IPS-11a (cell line): Measurements from ENCODE around the gene ARFGAP3.

ENCODE experiments used
- H3K4me3 ChIP-seq: one replicate; pipeline ENCODE4 v1.5.1; 2013; ENCODE audit warnings: low read depth, low read length, control low read depth

Gene ARFGAP3, protein sequence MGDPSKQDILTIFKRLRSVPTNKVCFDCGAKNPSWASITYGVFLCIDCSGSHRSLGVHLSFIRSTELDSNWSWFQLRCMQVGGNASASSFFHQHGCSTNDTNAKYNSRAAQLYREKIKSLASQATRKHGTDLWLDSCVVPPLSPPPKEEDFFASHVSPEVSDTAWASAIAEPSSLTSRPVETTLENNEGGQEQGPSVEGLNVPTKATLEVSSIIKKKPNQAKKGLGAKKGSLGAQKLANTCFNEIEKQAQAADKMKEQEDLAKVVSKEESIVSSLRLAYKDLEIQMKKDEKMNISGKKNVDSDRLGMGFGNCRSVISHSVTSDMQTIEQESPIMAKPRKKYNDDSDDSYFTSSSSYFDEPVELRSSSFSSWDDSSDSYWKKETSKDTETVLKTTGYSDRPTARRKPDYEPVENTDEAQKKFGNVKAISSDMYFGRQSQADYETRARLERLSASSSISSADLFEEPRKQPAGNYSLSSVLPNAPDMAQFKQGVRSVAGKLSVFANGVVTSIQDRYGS

DNA sequence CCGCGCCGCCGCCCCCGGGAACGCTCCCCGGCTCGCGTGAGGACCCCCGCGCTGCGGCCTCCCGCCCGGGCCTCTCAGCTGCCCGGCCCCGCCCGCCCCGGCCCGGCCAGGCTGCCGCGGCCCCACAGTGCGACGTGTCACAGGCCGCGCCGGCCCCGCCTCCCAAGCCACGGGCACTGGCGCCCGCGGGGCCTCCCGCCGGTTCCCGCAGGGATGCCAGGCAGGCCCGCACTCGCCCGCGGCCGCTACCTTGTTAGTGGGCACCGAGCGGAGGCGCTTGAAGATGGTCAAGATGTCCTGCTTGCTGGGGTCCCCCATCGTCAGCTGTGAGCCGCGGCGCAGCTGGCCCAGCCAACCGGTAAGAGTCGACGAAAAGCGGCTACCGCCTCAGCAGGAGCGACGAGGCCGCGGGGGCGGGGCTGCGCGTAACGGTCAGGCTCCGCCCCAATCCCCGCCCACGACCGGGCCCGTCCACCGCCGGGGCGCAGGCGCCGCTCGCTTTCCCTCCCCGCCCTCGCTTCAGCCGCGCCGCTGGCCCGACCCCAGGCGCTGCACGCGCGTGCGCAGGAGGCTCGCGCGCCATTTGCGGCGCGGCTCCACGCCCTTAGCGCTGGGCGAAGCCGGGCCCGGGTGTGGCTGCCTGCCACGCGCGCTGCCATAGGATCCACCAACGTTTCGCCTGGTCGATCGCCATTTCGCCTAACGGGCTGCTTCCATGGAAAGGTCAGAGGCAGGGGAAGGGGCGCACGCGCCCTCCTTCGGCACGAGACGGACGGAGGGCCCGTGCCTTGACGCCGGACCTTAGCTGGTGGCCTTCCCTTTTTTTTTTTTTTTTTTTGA lies at the start of gene ARFGAP3:
Gene ARFGAP3 (minus strand): TSS at position 409 of the 840 bp plus-strand sequence. CDS start 91 bp downstream, at position 318.
- peak within 1 kb of the TSS; percentile 60 for H3K4me3 ChIP-seq

DNA sequence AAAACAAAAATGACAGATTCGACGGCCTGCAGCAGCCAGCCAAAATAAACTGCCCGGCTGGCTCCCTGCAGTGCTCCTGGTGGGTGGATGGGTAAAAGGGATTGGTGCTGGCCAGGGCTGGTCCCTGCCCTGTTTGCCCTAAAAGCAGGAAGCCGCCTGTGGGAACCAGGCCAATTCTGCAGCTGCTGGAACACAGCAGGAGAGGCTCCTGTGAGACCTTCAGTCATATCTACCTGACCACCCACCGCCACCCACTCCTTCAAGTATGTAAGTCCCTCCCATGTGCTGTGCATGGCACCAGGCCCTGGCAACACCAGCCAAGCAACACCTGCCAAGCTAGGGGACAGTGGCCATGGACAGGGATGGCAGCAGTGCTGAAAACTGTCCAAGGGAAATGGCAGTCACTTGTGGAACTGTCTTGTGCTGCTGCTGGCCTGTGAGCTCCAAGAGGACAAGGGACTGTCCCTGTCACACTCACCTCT lies 48.7 kb upstream of the ARFGAP3 start:
- no peak overlapping the region for H3K4me3 ChIP-seq

DNA sequence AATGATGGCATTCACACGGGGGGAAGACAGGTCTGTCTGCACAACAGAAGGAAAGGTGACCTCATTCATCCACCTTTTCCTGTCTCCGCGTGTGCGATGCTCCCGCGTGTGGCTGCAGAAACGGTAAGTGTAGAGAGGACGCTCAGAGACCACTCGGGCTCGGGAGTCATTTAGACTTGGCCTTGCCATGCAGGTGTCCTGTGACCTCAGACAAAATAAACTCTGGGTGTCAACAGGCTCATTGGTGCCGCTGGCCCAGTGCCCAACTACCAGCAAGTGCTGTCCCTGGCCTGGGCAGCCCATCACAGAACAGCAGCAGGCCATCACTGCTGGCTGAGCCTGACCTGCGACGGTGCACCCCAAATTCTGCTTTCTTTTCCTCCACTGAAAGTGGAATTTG lies 48.1 kb upstream of the ARFGAP3 start:
- H3K4me3 ChIP-seq, result no peak overlapping the region

DNA sequence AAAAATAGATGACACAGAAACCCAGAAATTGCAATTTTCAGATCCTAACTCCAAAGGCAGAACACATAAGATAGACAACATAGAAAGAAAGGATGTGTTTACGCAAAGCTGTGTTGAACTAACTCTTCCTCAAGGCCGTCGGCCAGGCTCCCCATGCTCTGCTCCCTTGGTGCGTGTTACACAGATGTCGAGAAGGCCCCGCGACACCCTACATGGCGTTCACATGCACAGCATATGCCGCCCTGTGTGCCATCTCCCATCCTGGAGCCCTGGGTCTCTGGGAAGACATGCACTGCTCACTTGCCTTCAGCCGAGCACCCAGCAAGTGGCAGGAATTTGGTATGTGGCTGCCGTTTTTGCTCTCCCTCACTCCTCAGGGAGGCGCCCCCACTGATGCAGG lies 47.0 kb upstream of the ARFGAP3 start:
- no peak overlapping the region for H3K4me3 ChIP-seq

DNA sequence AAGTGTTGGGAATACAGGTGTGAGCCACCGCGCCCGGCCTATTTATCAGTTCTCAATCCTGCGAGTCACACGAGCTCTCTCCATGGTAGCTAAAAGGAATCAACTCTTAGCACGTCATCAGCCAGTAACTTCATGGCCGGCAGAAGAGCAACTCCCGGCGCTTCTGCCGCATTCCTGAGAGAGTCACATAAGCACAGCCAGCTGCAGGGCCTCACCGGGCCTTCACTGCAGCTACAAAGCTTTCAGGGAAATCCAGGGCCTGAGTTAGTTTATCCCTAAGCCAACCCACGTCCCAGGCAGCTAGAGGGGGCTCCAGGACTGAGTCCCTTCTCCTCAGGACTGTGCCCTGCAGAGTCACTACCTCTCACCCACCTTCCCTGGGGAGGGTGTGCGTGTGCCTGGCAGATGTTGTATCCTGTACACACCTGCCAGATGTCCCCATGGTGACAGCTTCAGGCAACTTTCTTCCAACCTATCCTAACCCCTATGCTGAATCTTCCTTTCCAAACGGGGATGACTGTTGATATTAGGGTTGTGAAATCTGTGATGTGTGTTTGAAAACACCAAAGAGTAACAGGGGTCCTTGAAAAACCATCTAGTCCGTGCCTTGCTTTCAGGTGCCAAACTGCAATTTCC lies 45.9 kb upstream of the ARFGAP3 start:
- H3K4me3 ChIP-seq, result no peak overlapping the region

DNA sequence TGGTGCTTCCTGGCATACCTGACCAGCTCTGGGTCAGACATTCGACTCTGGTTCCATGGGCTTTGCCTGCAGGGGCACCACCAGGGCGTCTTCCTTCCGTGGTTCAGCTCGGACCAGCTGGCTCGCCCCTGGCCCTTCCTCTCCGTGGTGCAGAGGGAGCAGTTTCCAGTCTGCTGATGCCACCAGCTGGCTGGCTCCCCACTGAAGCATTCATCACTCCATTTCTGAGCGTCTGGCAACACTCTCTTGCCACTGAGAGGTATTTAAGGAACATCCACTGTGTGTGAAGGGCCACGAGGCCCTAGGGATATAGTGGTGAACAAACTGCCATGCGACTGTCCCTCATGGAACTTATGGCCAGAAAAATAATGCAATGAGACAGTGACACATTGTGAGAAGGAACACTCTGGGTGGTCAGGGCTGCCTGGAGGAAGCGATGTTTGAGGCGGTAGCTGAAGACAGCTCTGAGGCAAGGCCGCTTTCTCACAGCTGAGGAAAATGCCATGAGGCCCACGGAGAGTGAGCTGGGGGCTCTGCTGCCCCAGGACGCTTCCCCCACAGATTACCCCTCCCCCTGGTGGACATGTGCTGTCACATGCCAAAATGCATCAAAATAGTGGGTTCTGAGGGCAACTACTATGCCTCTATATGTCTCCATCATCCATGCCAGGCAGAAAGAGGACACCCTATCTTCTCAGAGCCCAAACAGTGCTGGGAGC lies 44.9 kb upstream of the ARFGAP3 start:
- no peak overlapping the region for H3K4me3 ChIP-seq

DNA sequence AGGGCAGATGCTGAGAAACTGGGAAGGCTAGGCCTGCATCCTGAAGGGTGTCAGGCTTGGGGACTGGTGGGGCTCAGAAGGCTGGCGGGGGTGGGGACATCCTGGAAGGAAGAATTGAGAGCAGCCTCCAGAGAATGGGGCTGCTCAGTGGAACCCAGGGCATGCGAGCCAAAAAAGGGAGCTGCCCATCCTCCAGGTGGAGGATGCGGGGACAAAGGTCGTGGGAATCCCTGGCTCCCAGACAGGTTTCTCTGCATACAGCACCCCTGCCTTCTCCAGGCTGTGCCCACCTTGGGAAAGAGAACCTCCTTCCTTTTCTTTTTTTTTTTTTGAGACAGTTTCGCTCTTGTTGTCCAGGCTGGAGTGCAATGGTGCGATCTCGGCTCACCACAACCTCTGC lies 40.9 kb upstream of the ARFGAP3 start:
- no peak overlapping the region for H3K4me3 ChIP-seq

DNA sequence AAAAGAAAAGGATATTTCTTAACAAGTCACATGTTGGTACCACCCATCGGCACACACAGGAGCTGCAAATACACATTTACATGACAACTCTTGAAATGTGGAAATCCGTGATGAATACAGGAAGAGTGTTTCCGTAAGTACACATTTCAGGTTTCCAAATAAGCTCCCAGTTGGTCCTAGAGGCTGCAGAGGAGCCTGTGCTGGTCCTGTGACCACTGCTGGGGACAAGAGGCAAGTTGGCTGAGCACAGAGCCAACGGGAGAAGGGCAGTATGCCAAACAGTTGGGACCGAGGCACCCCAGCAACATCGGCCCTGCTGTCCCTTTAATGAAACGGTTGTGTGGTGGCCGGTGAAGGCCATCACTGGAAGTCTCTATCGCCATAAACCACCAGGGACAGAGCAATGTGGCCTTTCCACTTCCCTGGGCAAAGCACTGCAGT lies 38.5 kb upstream of the ARFGAP3 start:
- no peak overlapping the region for H3K4me3 ChIP-seq

DNA sequence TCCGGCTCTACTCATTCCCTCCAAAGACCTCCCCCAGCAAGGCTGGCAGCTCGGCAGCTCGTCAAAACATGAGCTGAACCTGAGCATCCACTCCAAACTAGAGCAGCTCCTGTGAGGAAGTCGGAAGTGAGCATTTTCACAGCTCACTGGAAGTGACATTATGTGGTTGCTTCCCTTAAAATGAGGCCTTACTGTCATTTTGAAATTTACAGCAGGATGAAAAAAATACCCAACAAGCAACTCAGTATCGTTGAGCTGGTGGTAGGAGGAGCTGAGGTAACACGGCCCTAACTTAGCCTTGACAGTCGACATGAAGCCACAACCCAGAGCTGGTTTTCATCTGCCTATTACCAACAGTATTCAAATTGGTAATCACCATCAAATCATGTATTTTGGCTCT lies 38.0 kb upstream of the ARFGAP3 start:
- no peak overlapping the region for H3K4me3 ChIP-seq

DNA sequence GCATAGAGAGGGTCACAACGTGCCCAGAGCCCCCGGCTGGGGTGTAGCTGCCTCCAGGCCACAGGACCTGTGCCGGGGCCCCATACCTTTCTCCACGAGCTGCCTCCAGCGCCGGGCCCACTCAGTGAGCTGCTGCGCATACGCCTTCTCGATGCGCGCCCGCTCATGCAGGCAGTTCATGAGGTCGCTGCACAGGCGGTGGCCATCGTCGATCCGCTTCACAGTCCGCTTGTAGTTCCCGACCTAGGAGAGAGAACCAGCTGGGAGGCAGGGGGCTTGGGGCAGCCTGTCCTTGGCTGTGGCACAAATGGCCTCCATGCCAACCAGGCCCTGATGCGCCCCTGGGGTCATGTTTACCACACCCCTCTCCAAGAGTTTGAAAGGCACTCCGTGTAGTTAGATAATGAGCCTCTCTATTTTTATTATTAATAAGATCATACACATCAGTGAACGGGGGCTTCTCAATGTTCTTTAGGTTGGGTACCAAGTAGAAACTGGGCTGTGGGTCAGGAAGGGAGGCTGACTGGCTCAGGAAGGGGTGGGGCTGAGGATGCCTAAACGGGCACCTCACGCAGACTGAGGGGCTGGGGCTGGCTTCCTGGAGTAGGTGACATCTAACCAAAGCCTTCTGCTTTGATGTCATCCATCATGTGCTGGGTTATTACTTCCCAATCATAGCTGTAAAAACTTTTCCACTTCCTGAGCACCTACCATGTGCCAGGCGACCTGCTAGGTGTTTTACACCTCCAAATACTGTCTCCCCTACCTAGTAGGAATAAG lies 36.5 kb upstream of the ARFGAP3 start:
- no peak overlapping the region for H3K4me3 ChIP-seq

DNA sequence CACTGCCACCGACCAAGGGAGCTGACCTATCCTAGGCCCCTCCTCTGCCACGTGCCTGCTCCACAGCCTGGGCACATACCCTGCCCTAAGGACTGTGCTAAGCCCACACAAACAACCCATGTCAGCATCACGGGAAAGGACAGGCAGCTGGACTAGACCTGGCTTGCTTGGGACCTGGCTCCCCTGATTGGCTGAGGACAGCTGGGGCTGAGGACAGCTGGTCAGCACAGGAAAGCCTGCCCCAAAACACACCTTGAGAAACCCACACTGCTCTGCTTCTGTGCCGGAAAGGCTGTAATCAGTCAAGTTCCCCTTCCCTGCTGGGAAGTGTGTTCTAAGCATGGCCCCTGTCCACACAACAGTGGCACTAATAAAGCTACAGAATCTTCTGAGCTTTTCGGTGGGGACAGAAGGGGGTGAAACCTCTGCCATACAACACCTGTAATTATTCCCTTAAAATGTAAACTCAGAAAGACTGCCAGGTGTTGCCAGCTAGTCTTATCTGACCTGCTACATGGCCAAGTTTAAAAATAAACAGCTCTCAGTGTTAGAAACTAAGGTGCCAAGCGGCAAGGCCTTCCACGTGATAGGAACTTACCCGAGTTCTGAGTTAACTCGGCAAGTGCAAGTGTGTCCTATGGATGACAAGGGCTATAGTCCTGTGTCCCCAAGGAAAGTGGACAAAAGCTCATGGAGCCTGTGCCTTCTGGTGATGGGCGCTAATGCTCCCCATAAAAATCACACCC lies 35.7 kb upstream of the ARFGAP3 start:
- no peak overlapping the region for H3K4me3 ChIP-seq

DNA sequence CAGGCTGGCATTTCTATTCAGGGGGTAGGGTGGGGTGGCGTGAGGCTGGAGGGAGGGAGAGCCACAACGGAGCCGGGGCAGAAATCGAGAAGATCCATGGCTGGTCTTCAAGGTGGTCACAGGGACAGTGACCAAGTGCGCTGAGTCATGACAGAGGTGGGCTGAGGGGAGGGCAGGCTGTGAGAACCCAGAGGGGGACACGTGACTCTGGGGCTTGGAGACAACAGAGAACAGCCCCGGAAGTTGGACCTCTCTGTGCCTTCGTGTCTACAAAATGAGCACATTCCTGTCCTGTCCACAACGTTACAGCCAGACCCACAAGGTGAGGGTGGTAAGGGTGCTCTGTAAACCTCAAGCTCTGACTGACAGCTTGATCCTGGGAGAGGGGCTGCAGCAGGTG lies 35.1 kb upstream of the ARFGAP3 start:
- no peak overlapping the region for H3K4me3 ChIP-seq

DNA sequence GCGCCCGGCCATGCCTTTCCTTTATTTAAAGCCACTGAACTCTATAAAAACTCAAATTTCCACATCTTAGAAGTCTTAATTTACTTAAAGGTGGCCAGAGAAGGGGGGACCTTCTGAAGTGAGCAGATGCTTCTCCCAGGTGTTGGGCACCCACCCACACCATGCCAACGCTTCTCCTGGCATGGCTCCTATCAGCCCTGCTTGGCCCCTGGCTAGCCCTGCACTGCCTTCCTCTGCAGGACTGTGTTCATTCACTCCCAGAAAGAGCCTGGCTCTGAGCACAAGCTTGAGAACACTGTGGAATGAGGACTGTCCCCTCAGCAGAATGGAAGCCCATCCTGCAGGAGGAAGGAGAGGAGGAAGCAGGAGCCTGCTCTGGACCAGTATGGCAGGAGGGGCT lies 34.6 kb upstream of the ARFGAP3 start:
- H3K4me3 ChIP-seq, result no peak overlapping the region

DNA sequence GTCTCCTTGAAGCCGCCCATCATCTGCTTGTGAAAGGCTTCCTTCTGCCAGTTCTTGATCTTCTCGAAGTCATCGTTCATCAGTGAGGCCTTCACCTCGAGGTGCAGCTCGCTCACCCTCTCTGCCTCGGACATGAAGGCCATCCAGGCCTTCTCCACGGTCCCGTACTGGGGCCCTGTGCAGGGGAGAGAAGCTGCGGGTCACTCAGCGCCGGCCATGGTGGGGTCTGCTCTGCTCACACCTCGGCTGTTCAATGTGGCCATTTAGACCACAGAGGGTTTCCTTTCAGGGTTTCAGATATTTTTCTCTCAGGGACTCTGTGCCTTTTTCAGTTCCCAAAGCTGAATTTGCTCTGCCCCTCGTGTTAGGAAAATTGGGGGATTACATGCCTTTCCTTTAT lies 33.9 kb upstream of the ARFGAP3 start:
- no peak overlapping the region for H3K4me3 ChIP-seq

DNA sequence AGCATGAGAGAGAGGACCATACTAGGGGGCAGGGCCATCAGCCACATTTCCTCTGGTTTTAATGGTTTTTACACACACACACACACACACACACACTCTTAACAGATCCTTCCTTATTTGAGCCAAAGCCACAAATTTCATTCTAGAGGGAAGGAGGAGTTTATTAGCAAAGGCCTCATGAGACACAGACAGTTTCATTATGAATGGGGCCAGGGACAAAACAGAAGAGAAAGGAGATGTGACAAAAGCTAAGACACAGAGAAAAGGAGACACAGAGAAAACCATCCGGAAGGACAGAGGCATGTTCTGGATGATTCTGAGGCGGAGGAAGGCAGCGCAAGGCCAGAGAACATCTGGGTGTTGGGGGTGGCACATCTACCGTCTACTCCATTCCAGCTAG lies 32.2 kb upstream of the ARFGAP3 start:
- H3K4me3 ChIP-seq, result no peak overlapping the region

DNA sequence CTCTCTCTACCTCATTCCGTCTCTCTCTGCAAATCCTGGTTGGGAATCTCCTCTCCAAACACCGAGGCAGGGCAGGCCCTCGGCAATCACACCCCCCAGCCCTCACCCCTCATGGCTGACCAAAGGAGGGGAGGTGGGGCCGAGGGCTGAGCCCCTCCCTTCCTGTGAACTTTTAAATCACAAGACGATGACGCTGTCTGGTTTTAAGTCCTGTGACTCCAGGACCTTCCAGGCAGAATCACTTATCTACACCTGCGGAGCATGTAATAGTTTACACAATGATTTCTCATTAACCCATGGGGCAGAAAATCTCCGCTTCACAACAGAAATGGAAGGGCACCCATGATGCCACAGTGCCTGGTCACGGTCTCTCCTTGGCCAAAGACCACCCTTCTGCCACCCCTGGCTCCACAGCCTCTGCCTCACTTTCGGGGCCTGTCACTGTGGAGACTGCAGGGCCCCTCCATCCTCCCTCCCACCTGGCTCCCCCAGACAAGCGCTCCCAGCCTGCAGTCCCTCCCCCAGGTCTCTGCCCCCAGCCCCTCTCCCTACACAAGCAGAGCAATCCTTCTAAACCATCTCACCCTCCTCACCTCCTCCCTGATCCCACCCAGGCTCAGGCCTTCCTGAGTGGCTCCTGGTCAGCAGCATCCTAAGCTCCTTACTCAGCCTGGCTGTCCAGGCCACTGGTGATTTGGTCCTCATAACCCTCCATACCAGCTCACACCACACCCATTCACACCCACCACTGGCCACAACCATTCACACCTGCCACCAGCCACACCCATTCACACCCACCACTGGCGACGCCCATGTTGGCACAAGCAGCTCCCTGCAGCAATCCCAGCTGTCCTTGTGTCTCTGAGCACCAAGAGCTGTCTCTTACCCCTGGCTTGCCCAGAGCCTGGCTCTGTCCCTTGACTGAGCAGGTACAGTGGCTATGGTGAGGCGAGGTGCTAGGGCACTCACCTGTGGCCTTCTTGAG lies 30.7 kb upstream of the ARFGAP3 start:
- H3K4me3 ChIP-seq, result no peak overlapping the region

DNA sequence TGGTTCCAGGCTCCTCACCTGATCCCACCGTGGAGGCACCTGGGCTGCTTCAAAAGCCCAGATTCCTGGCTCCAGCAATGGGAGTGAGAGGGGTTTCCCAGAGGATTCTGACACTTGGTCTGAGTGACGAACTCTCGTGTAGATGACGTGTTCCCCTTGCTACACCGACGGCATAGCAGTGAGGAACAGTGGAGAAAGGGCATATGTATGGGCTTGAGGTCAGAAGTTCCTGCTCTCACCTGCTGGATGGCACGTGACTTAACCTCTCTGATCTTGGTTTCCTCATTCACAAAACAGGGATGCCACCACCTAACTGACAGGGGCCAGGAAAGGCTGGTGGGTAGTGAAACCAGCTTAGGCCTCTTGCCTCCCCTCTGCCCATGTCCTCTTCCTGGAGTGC lies 30.0 kb upstream of the ARFGAP3 start:
- no peak overlapping the region for H3K4me3 ChIP-seq

DNA sequence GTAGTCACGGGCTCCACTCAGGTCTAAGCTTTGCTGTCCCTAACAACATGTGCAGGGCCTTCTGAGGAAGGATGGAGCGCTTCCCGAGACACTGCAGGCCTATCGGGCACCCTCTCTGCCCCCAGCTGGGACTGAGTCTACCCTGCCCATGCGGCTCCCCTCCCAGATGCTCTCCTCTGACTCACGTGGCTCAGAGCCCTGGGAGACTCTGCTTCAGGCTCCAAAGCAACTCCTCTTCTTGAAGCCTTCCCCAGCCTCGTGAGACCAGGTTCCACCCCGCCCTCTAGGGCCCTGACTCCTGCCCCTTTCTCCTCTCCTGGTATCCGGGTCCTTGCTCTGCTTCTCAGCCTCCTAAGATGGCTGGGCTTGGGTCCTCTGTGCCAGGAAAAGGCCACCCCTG lies 28.4 kb upstream of the ARFGAP3 start:
- H3K4me3 ChIP-seq, result no peak overlapping the region
